Heart right ventricle (tissue), 16 donors: ENCODE data around the gene TMEM263. TPM values are rescaled to one million over a fixed set of nuclear protein-coding genes. Genes with fewer than 3 reads are reported as not detected.
"Not testable (repeated sequence)": the region's sequence is repeated elsewhere in the genome, so short reads cannot be mapped to it uniquely, and the experiment has no call there.

Experiments used
- ATAC-seq, 8 donors: fragments of 200-7000 bp; cut with Tn5 transposase; one replicate each; pipeline ENCODE4 v1.9.1; 2020; ENCODE audit warnings: mild to moderate bottlenecking in 8 of 8, moderate library complexity in 8 of 8, moderate number of reproducible peaks in 1 of 8
- DNase-seq, 2 donors: peaks; one replicate each; pipeline ENCODE4 v3.0.0-alpha.2; 2020
- H3K27ac ChIP-seq, 10 donors: fragments of 200-600 bp; sonication (generic) in 2 of 10; one replicate each; pipeline versions ENCODE4 v1.5.0 to v1.8.0; 2020 to 2022; ENCODE audit warnings: mild to moderate bottlenecking in 3 of 10
- H3K27me3 ChIP-seq, 7 donors: fragments of 200-600 bp; one replicate each; pipeline ENCODE4 v1.8.0; 2021 to 2022; ENCODE audit warnings: mild to moderate bottlenecking in 2 of 7
- H3K36me3 ChIP-seq, 9 donors: fragments of 200-600 bp; sonication (generic) in 1 of 9; one replicate each; pipeline versions ENCODE4 v1.5.0 to v1.8.0; 2020 to 2022; ENCODE audit warnings: mild to moderate bottlenecking in 2 of 9
- H3K4me1 ChIP-seq, 9 donors: fragments of 200-600 bp; sonication (generic) in 1 of 9; one replicate each; pipeline versions ENCODE4 v1.5.0 to v1.8.0; 2020 to 2022; ENCODE audit warnings: mild to moderate bottlenecking in 4 of 9
- H3K4me3 ChIP-seq, 10 donors: fragments of 200-600 bp; sonication (generic) in 2 of 10; one replicate each; pipeline versions ENCODE4 v1.5.0 to v1.8.0; 2020 to 2022; ENCODE audit warnings: mild to moderate bottlenecking in 7 of 10, moderate library complexity in 2 of 10
- H3K9me3 ChIP-seq, 11 donors: fragments of 200-600 bp in 10 of 11; sonication (generic) in 2 of 11; one replicate each; pipeline versions ENCODE4 v1.5.0 to v1.8.0; 2013 to 2022; ENCODE audit warnings: mild to moderate bottlenecking in 2 of 11, control low read depth in 1 of 11, moderate library complexity in 1 of 11
- WGBS, 2 donors: extraction: QIAGEN DNeasy Blood & Tissue Kit; methylation state at CpG; one replicate each; pipeline ENCODE4 v1.1.7; 2013; ENCODE audit warnings: inconsistent platforms in 1 of 2; 5-methylcytosine and 5-hydroxymethylcytosine counted together
- intact Hi-C, 10 donors: fragments of 100-400 bp; cut with DNase I; formaldehyde crosslinking; loops; one replicate each; pipeline versions ENCODE4 v1.11.1 to v1.14.2; 2022
- polyA plus RNA-seq, 2 donors: library from polyadenylated mRNA; stranded (reverse); fragments of 200-250 nt; gene quantifications; one replicate each; pipeline ENCODE4 v1.2.3, GENCODE V29; 2013
- total RNA-seq, 10 donors: library from RNA; stranded (reverse); fragmentation: NEBNext Ultra II Directional in 3 of 10; extraction: Animal tissue kit (Norgen Biotek cat#: 25700) in 3 of 10; gene quantifications; one replicate each; pipeline versions ENCODE4 v1.2.1 to v1.2.4, GENCODE V29; 2021 to 2023
- TF ChIP-seq, protein P1 (sequence below), 9 donors: fragments of 200-600 bp; sonication (generic) in 2 of 9; IDR thresholded peaks; one replicate each; pipeline versions ENCODE4 v1.5.0 to v1.8.0; 2021 to 2022; ENCODE audit warnings: antibody characterized with exemption in 9 of 9, mild to moderate bottlenecking in 5 of 9, moderate library complexity in 1 of 9
- donor health status: Arrhythmogenic right ventricular cardiomyopathy.
- donor health status: ischemic (EF 13 %, LVEDD 7.1; RV severe dilation, severe dysfunction).
- donor health status: healthy with polysubstance abuse.
- donor health status: DM: no; HTN: yes; CAD: no.
- donor health status: DM: no; HTN: no; CAD: no.
- donor health status: ischemic (EF 25% LVEDD 6.9; RV normal size, moderate dysfunction).
- donor health status: ischemic (EF 25% LVEDD 5.7; RV mildly dilated, moderate dysfunction).
- donor health status: healthy.
- donor health status: DM: yes; HTN: yes; CAD: no.
- donor health status: Ischemic cardiomyopathy.
- donor health status: ischemic (EF 35%, LVEDD 5.7; RV mildly dilated, moderate dysfunction).
- donor health status: nonischemic (EF 11% LVEDD 7.7; RV severe dilation, severe dysfunction).
- donor health status: DM: yes; HTN: yes; CAD: no.
- donor health status: PGD.
- donor health status: ischemic (EF 29% LVEDD 5.4; RV normal size, mild dysfunction).
- donor health status: nonischemic (EF 23%, LVEDD 6.1; RV moderate dilation, normal function).

The TMEM263 gene
- total and polyA plus RNA-seq, 12 donors, result 15.1 to 47.5 (median 34.6) TPM

DNA sequence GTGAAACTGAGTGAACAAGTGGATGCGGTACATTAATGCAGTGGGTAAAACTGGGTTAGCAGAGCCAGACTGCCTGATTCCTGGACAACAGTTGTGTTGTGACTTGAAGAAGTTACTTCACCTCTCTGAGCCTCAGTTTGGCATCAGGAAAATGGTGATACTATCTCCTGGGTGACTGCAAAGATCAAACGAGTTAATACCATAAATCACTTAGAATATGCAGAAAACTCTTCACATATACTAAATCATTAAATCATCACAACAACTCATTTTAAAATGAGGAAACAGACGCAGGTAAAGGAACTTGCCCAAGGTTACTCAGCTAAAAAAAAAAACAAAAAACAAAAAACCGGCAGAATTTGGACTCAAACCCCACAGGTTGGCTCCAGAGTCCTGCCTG lies 30.4 kb downstream of the TMEM263 start:
- Histone ChIP-seq H3K4me3 (peak overlapping the region; percentile 60 to 86 (median 72)), H3K36me3 (peaks cover 0 to 34% (median 0%) of the 10 kb centered on the region in 9 donors), H3K4me1 (peaks cover 5 to 36% (median 23%) of the 10 kb centered on the region in 9 donors), H3K27ac (peak overlapping the region in 9 of 10 donors; percentile 87 to 93 (median 90)), H3K27me3 (no peaks in the 10 kb centered on the region), H3K9me3 (no peaks in the 10 kb centered on the region)
- DNase-seq (no peak), ATAC-seq (no peak)
- intact Hi-C loops, result loop anchor here in 6 of 10 donors (2.0 to 10.0 kb wide), 4 partner anchors 41 to 109 kb away; partner anchors contain the start of gene CRY1 (in 6 of the 6)
- 24 to 26% methylated on average over 4 of the region's 4 CpGs for WGBS, 2 donors
- TF ChIP-seq, protein P1, sequence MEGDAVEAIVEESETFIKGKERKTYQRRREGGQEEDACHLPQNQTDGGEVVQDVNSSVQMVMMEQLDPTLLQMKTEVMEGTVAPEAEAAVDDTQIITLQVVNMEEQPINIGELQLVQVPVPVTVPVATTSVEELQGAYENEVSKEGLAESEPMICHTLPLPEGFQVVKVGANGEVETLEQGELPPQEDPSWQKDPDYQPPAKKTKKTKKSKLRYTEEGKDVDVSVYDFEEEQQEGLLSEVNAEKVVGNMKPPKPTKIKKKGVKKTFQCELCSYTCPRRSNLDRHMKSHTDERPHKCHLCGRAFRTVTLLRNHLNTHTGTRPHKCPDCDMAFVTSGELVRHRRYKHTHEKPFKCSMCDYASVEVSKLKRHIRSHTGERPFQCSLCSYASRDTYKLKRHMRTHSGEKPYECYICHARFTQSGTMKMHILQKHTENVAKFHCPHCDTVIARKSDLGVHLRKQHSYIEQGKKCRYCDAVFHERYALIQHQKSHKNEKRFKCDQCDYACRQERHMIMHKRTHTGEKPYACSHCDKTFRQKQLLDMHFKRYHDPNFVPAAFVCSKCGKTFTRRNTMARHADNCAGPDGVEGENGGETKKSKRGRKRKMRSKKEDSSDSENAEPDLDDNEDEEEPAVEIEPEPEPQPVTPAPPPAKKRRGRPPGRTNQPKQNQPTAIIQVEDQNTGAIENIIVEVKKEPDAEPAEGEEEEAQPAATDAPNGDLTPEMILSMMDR (IDR thresholded peaks at IDR 0.05), result no peak

DNA sequence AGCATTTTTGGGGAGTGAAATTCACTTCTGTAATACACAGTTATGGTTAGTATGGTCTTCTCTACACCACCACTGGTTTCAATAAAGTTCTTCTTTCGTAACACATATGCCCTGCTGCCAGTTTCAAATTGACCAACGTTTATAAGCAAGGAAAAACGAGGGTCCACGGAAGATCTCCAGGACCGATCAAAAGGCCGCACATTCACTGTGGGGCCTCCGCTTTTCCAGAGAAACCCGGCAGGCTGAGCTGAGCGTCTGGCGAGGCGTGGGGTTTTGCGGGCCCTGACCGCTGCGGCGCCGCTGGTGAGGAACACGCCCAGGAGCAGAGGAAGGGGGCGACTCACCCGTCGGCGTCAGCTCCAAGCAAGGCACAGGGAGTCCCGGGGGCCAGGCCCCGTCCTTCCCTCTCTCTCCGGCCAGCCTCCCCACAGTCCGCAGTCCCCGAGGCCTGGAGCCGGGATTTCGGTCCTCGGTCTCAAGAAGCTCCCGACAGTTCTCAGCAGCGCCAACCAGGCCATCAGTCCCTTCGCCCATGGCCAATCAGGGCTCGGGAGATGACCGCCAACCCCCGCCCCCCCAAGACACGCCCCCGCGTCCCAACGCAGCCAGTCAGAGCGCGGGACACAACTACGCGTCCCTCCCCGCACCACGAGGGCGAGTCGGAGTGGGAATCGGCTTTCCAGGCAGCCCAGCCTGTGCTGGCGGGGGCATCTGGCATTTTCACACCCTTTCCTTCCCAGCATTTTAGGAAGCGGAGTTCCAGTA lies 31.1 kb downstream of the TMEM263 start, which contains the start of gene MTERF2:
TSS of gene MTERF2 (minus strand) at position 522 of the 765 bp plus-strand sequence. CDS start 8,432 bp downstream, outside the sequence.
- peaks cover 0 to 33% (median 0%) of the 10 kb centered on the region in 9 donors for H3K36me3 ChIP-seq
- intact Hi-C loops, result loop anchor here in 6 of 10 donors (1.0 to 10.0 kb wide), 5 partner anchors 32 to 108 kb away; partner anchors contain the start of genes CRY1 (in 6 of the 6) and TMEM263 (in 2 of the 6)
- peaks cover 4 to 31% (median 23%) of the 10 kb centered on the region in 9 donors for H3K4me1 ChIP-seq
- peak within 1 kb of the TSS; percentile 60 to 86 (median 72) for H3K4me3 ChIP-seq
- H3K27me3 ChIP-seq, result no peaks in the 10 kb centered on the region
- peak within 1 kb of the TSS; percentile 76 to 93 (median 90) for H3K27ac ChIP-seq
- H3K9me3 ChIP-seq, result no peaks in the 10 kb centered on the region
- peak; percentile 92 to 95 for DNase-seq
- WGBS, 2 donors, result 1% methylated on average over 48 to 50 of the region's 50 CpGs
- ATAC-seq, result peak; percentile 98 to 100 (median 99)
- TF ChIP-seq, protein P1 (IDR thresholded peaks at IDR 0.05), result peak in 2 of 9 donors; percentile 11 to 24

DNA sequence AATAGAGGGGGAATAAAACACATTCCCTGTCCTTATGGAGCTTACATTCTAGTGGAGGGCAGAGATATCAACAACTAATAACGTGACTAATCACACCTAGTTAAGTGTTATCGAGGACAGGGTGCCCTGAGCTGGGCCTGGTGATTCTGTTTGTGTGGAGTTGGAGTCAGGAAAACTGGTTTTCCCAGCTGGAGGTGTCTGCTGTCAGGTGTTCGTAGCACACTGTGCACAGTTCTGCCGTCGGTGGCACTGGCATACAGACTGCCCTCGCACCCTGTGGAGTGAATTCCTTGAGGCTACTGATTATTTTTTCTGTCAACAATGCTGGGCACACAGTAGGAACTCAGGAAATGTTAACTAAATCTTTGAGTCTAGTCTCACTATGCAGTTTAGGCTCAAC lies 32.1 kb downstream of the TMEM263 start:
- peak overlapping the region in 4 of 10 donors; percentile 60 to 81 (median 72) for H3K4me3 ChIP-seq
- no peaks in the 10 kb centered on the region for H3K9me3 ChIP-seq
- peak overlapping the region in 7 of 10 donors; percentile 87 to 93 (median 90) for H3K27ac ChIP-seq
- intact Hi-C loops, result loop anchor here in 6 of 10 donors (1.0 to 10.0 kb wide), 5 partner anchors 33 to 107 kb away; partner anchors contain the start of genes CRY1 (in 6 of the 6) and TMEM263 (in 2 of the 6)
- no peaks in the 10 kb centered on the region for H3K27me3 ChIP-seq
- TF ChIP-seq, protein P1 (IDR thresholded peaks at IDR 0.05), result no peak
- ATAC-seq (no peak), DNase-seq (no peak)
- peaks cover 4 to 27% (median 23%) of the 10 kb centered on the region in 9 donors for H3K4me1 ChIP-seq
- 56 to 64% methylated on average over 6 of the region's 6 CpGs for WGBS, 2 donors
- peaks cover 0 to 31% (median 0%) of the 10 kb centered on the region in 9 donors for H3K36me3 ChIP-seq

DNA sequence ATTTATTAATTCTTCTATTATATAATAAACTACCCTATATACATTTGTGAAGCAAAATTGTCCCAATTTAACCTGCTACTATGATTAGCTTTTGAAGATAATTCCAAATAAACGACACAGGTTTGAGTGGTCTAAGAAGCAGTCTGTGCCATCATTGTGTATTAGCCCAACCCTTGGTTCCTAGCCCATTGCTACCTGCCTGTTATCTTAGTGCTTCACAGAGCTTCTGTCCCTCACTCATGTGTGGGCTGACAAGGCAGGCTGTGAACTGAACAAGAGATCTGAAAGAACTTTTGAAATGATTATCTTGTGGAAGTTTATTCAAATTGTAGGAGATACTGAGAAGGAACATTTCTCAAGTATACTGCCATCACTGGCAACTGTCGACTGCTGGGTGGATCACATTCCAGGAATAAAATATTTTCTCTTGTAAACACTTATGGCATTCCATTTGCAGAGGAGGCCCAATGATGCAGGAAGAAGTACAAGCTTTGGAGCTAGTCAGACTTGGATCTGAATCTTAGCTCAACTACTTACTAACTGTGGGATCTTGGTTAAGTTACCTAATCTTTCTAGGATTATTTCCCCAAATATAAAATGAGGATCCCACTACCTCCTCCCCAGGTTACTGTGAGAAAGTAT lies 39.0 kb downstream of the TMEM263 start:
- DNase-seq (no peak), ATAC-seq (no peak)
- Histone ChIP-seq H3K4me1 (no peaks in the 10 kb centered on the region), H3K4me3 (no peak overlapping the region), H3K9me3 (no peaks in the 10 kb centered on the region), H3K36me3 (peaks cover 0 to 74% (median 21%) of the 10 kb centered on the region in 9 donors), H3K27me3 (no peaks in the 10 kb centered on the region), H3K27ac (no peak overlapping the region)
- intact Hi-C loops, result no loop called here
- TF ChIP-seq, protein P1 (IDR thresholded peaks at IDR 0.05), result no peak
- 21 to 41% methylated on average over 2 of the region's 2 CpGs for WGBS, 2 donors

DNA sequence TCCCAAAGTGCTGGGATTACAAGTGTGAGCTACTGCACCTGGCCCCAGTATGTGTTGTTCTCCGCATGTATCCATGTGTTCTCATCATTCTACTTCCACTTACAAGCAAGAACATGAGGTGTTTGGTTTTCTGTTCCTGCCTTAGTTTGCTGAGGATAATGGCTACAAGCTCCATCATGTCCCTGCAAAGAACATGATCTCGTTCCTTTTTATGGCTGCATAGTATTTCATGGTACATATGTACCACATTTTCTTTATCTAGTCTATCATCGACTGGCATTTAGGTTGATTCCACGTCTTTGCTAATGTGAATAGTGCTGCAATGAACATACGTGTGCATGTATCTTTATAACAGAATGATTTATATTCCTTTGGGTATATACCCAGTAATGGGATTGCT lies 40.4 kb downstream of the TMEM263 start:
- WGBS, 2 donors, result 97 to 99% methylated on average over 5 of the region's 5 CpGs
- H3K36me3 ChIP-seq, result peaks cover 0 to 88% (median 21%) of the 10 kb centered on the region in 9 donors
- intact Hi-C loops, H3K4me3 ChIP-seq, DNase-seq, ATAC-seq, H3K27ac ChIP-seq, H3K9me3 ChIP-seq, H3K27me3 ChIP-seq, H3K4me1 ChIP-seq: not testable (repeated sequence)
